Stimulated activated CD8-positive, alpha-beta memory T cell treated with anti-CD3 and anti-CD28 coated beads, Interleukin-15, amount 100 ng/mL, for 24 hours (primary cell): ENCODE results near the gene ZSWIM3.
"Not testable (repeated sequence)": the region's sequence is repeated elsewhere in the genome, so short reads cannot be mapped to it uniquely, and the experiment has no call there.

ENCODE experiments used
- DNase-seq: peaks from one replicate; pipeline ENCODE4 v3.0.0-alpha.2; 2020; ENCODE audit warnings: low read depth

Gene ZSWIM3

GRCh38 chr20:45890985-45891983, 33.9 kb downstream of the ZSWIM3 start, which contains the start of the genes CTSA and NEURL2:
Gene CTSA, plus strand, starts transcription at chr20:45891335. Its CDS starts 234 bp downstream, at chr20:45891569.
Gene NEURL2, minus strand, starts transcription at chr20:45891208. Its CDS starts 217 bp downstream, at chr20:45890991.
- DNase-seq: peak; percentile 72

DNA sequence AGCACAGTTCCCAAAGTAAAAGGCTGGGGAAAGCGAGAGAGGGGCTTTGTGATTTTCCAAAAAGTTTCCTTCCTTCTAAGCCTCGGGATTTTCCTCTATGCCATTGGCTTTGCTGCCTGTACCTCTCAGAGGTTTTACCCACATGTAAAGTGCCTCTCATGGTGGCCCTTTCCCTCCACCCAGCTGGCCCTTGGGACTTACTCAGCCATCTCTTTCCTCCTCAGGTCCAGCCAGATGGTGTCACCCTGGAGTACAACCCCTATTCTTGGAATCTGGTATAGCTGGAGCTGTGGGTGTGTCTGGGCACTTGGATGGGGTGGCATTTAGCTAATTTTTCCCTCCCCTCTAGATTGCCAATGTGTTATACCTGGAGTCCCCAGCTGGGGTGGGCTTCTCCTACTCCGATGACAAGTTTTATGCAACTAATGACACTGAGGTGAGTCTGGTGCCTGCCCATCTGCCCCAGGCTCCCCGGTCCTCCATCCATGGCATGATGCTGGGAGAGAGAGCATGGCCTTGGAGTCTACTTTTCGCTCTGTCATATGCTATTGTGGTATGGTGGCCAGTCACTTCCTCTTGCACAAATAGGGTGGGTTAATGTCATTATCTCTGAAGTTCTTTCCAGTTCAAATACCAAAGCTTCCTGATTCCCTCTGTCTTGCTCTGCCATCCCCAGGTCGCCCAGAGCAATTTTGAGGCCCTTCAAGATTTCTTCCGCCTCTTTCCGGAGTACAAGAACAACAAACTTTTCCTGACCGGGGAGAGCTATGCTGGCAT, 34.8 kb downstream of the ZSWIM3 start:
- DNase-seq: no peak

GRCh38 chr20:45892828-45893500, 35.5 kb downstream of the ZSWIM3 start:
- no peak for DNase-seq

DNA sequence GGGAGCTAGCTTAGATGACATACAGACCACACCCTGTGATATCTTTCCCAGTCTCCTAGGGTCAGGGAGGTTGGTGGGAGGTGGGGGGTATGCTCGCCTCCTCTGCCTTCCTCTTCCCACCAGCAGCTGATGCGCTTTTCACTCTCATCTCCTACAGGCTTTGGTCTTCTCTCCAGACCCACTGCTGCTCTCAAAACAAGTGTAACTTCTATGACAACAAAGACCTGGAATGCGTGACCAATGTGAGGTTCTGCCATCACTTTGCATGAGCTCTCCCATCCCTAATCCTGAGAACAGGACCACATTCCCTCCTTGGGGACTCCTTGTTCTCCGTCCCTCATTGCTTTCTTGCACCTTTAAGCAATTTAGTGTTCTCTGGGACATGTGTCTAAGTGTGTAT, 36.4 kb downstream of the ZSWIM3 start:
- DNase-seq: no peak

DNA sequence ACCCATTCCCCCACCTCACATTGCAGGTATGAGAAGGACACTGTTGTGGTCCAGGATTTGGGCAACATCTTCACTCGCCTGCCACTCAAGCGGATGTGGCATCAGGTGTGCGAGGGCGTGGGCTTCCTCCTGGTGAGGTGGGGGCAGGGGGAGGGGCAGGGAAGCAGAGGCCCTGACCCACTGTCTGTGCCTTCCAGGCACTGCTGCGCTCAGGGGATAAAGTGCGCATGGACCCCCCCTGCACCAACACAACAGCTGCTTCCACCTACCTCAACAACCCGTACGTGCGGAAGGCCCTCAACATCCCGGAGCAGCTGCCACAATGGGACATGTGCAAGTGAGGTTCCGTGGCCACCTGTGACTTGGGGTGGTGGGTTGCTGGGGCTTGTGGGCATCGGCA, 37.4 kb downstream of the ZSWIM3 start:
- no peak for DNase-seq

DNA sequence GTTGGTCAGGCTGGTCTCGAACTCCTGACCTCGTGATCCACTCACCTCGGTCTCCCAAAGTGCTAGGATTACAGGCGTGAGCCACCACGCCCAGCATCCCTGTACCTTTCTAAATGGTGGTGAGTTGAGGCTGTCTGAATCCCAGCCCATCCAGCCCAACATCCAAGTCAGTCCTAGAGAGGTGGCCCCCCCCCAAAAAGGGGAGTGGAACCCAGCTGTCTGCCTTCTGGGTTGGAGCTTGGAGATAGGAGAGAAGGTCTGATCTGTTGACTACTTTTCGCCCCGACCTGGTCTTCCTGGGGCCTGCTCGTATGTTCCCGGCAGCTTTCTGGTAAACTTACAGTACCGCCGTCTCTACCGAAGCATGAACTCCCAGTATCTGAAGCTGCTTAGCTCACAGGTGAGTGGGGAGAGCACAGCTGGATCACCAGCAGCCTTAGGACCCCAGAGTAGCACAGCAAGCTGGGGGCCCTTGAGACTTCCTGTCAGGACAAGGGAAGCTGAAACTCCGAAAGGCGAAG, 39.3 kb downstream of the ZSWIM3 start:
- no peak for DNase-seq

DNA sequence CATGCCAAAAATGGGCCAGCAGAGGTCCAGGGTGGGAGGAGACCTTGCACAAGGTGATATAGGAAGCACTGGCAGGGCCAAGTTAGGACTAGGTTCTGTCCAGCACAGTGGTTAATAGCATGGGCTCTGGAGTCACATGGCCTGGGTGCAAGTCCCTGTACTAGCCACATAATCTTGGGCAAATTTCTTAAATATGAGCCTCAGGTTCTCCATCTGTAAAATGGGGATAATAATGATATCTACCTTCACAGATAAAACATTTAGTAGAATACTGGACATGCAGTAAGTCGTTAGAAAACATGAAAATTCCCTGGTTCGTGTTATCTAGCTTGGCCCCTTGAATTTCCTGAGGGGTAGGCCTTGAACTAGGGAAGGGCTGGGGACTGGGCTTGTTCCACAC, 39.9 kb downstream of the ZSWIM3 start:
- DNase-seq: no peak

GRCh38 chr20:45897692-45898091, 40.3 kb downstream of the ZSWIM3 start:
- no peak for DNase-seq

- DNase-seq: no peak
These were observed 40.9 kb downstream of the ZSWIM3 start for GRCh38 chr20:45898285-45898684.

GRCh38 chr20:45899046-45899835, 41.8 kb downstream of the ZSWIM3 start:
- no peak for DNase-seq

- DNase-seq: not testable (repeated sequence)
These were observed 43.9 kb downstream of the ZSWIM3 start for GRCh38 chr20:45901332-45901731.

GRCh38 chr20:45902199-45902701, 44.8 kb downstream of the ZSWIM3 start:
- DNase-seq: no peak

DNA sequence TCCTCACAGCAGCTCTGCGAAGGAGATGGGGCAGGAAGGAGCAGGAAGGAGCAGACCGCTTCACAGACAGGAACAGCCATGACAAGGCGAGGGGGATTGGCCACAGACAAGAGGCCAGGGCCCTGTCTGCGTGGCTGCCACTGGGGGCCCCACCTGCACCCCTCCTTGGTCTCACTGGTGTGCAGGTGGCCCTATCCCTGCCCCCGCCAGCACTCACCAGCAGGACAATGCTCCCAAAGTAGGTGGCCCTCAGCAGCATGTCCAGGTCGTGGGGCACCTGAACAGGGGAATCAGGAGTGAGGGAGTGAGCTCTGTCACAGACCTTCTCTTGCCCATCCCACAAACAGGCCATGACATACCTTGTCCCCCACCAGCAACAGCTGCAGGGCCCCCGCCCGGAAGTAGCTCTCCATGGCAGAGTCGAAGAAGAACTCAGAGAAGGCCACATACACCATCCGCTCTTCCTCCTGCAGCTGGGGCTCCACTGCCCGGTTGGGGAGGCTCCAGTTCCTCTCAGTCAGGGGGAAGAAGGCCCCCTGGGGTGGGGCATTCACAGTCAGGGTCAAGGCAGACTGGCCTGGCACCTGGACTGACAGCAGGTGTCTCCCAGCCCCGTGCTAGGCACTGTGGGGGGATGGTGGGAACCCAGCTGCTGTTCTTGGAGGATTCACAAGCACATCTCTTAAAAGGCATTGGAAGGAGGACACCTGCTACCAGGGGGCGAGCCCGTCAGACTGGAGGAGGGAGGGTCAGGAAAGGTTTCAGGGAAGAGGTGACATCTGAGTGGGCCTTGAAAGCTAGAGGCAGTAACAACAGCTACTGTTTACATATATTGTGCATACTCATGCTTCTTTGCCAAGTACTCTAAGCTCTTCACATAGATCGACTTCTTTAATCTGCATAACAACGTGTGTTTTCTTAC, 47.4 kb downstream of the ZSWIM3 start:
- DNase-seq: no peak

- DNase-seq: no peak
These were observed 48.2 kb downstream of the ZSWIM3 start for GRCh38 chr20:45905505-45906079.

GRCh38 chr20:45907219-45907948, 50.0 kb downstream of the ZSWIM3 start:
- no peak for DNase-seq

GRCh38 chr20:45908084-45908483, 50.7 kb downstream of the ZSWIM3 start:
- DNase-seq: no peak

- DNase-seq: no peak
These were observed 52.0 kb downstream of the ZSWIM3 start for GRCh38 chr20:45909336-45909808.

DNA sequence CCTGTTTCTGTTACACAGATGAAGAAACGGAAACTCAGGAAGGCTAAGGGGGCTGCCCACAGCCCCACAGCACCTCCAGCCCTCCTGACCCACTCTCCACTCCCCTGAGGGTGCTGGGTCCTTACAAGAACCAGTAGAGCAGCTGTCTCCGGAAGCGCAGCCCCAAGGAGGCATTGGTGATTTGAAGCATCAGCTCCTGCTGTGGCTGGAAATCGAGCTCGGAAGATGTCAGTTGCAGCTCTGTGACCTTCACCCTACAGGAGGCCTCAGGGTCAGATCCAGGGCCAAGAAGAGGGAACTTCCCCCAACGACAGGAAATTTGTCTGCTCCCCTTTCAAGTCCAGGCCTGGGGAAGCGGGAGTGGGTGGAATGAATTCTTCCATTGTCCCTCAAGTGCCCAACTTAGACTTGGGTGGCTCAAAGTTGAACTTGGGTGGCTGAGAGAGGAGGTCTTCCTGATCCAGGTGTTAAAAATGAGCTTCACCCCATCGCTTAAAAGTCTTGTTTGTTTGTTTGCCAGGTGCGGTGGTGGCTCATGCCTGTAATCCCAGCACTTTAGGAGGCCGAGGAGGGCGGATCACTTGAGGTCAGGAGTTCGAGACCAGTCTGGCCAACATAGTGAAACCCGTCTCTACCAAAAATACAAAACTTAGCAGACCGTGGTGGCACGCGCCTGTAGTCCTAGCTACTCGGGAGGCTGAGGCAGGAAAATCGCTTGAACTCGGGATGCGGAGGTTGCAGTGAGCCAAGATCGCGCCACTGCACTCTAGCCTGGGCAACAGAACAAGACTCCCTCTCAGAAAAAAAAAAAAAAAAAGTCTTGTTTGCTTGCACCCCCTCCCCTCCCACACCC, 52.6 kb downstream of the ZSWIM3 start:
- DNase-seq: no peak
